KG1 (cell line): ENCODE measurements around the gene C7orf33.

Experiments used
- DNase-seq: peaks from one replicate; lab custom pipeline; 2025; lab: John Stamatoyannopoulos, UW

The C7orf33 gene

DNA sequence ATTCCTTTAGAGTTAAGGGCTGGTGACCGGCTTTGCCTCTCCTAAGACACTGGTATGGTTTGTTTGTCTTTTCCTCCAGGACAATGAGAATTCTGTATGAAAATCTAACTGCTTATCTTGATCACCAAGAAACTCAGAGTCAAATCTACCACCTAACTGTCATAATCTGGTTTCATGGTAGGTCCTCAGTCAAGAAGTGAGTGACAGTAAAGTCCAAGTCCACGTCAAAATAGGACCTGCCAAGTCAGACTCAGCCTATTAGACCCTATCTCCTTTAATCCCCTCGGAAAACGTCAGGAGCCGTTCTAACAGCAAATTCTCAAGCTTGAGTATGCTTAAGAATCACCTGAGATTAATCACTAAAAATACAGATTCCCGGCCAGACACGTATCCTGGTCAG lies 37.4 kb downstream of the C7orf33 start:
- no peak for DNase-seq

DNA sequence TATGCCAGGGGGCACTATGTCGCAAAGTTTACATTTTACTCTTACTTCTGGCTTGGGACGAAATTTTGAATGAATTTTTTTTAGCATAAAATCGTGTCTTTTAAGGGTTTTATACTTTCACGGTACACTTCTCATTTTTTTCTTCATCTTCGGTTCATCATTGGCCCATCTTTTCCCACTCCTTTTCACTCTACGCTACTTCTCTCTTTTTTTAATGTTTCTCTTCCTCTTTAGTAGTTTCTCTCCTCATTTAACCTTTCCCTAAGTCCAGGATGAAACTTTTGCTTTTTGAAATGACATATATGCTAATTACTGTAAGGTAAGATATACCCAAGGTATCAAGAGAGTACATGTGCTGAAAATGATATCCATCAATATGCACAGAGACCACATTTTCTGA lies 39.5 kb downstream of the C7orf33 start:
- DNase-seq, result no peak

DNA sequence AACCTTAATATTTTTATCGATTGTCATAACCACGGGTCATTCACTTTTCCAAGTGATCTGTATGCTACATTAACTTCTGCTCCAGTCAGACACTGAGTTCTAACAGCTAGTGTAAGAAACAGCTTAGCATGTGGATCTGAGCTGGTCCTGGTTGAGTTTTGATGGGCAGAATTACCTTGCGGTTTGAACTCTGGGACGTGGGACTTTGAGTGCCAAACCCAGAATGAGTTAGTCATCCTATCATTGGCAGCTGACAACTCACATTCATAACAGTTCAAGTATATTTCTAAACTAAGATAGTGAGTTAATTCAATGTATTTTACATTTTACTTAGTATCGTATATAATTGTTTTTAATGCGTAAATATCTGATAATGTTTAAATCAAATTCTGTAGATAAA lies 43.2 kb downstream of the C7orf33 start:
- DNase-seq, result no peak

DNA sequence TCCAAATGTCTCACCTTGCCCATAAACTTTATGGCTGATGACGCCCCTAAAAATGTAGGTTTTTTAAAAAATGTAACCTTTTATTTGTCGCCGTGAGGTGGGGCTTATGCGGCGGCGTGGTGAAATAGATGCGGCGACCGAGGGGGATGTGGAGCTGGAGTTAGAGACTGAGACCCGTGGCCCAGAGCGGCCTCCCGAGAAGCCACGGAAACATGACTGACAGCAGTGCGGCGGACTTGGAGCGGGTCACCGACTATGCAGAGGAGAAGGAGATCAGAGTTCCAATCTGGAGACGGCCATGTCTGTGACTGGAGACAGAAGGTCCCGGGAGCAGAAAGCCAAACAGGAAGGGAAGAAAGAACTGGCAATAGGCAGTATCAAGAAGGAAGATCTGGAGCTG lies 46.5 kb downstream of the C7orf33 start:
- no peak for DNase-seq

DNA sequence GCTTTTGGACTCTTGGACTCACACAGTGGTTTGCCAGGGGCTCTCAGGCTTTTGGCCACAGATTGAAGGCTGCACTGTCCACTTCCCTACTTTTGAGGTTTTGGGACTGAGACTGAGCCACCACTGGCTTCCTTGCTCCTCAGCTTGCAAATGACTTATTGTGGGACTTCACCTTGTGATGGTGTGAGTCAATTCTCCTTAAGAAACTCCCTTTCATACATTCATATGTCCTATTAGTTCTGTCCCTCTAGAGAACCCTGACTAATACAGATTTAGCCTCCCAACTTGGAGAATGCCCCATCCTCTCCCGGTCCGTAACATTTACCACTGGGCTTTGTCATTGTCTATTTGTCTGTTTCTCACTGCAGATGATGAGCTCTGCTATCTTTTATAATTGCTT lies 55.3 kb downstream of the C7orf33 start:
- no peak for DNase-seq

DNA sequence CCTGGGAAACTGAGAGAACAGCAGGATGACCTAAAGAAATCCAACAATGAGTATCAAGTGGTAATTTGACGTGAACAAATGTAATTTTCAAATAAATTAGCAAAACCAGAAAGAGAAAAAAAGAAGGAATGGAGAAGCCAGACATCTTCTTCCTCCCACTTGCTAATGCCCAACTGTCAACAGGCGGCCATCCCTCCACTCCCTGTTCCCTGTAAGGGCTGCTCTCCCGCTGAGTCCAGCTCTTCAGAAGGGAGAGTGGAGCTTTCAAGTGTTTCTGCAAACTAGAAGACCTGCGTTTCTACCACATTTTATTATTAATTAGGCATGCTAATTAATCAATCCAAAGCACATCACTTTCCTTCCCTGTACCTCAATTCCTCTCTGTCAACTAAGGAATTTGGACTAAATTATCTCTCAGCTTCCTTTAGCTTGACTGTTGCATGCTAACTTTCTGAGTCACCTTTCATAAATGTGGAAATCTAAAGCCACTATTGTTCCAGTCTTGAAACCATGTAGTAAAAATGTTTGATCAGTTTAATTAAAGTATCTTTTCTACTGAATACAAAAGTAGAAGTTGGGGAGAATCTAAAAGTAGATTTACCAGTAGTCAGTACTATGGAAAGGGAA lies 59.8 kb downstream of the C7orf33 start:
- DNase-seq, result no peak

DNA sequence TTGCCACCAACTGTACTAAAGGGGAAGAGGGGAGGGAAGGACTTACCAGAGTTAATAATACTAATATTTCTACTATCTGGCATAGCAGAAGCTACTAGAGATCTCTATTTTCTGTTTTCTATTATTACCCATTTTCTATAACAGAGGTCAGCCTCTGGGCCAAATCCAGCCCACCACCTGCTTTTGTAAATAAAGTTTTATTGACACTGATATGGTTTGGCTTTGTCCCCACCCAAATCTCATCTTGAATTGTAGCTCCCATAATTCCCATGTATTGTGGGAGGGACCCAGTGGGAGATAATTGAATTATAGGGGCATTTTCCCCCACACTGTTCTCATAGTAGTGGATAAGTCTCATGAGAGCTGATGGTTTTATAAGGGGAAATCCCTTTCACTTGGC lies 62.2 kb downstream of the C7orf33 start:
- DNase-seq, result no peak

DNA sequence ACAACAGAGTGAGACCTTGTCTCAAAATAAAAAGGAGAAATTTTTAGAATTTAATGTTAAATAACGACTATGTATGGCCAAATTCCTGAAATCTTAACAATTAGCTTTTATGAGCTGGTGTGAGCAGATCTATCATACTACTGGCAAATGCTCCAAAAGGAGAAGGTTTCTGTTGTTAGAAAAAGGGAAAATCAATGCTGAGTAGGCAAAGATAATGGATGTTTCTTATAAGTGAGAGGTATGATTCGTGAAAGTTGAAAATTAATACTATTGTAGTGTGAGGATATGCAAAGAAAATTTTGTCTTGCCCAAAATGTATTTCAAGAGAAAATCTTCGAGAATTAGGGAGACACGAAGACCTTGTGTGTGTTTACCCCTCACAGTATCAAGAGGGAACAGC lies 67.4 kb downstream of the C7orf33 start:
- DNase-seq, result no peak

DNA sequence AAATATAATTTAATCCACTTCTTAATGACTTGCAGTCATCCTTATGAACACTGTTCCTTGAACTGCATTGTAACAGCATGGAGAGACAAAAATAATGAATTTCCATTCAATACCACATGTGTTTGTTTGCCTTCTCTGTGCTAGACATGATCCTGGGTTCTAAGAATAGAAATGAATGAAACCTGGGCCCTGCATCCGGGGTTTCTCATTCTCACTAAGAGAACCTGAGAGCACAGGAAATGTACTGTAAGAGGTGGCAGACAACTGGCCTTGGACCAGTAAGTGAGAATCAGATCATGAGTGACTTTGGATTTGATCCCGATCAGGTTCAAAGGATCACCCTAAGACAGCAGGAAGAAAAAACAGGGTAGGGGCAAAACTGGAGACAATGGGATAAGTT lies 70.9 kb downstream of the C7orf33 start:
- no peak for DNase-seq

DNA sequence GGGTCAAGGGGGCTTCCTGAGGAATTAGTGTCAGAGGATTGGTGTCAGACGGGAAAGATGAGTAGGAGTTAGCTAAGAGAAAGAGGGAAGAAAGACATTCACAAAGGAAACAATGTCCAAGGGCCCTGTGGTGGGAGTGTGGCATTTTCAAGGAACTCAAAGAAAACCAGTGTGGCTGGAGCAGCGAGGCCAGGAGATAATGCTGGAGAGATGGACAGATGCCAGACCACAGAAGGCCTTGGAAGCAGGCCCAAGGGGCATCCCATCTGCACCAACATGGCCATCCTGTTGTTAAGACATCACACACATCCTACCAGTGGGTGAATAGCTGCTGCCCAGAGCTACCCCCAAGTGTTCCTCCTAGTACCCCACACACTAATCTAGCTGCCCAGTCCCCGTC lies 72.1 kb downstream of the C7orf33 start:
- DNase-seq, result no peak

DNA sequence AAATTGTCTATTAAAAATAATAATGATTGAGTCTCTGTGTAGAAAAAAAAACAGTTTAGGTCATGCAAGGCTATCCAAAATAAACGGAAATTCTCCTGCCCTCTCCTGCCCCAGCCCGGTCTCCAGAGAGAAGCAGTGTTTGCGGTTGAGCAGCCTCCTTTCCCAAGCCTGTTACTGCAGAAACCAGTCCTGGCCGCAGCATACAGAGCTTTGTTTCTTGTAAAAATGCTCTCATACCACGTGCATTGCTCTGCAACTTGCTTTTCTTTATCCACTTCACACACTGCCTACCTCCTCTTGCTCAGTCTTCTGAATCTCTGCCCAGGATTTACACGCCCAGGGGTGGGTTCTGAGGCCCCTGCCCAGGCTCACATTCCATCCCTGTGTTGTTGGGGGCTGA lies 73.8 kb downstream of the C7orf33 start:
- no peak for DNase-seq

DNA sequence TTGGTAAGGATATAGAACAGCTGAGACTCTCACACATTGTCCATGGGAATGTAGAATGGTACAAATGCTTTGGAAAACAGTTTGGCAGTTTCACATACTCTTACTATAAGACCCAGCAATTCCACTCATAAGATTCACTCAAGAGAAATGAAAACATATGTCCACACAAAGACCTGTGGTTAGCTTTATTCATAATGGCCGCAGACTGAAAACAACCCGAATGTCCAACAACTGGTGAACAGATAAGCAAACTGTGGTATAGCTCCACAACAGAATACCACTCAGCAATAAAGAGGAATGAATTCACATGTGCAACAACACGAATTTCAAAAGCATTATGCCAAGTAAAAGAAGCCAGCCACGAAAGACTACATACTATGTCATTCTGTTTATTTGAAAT lies 74.7 kb downstream of the C7orf33 start:
- no peak for DNase-seq
